RWPE2 (cell line): Measurements from ENCODE around the gene LSM8.

Experiments used
- ATAC-seq: fragments of 200-7000 bp; cut with Tn5 transposase; 3 replicates; pipeline ENCODE4 v1.9.1; 2021; ENCODE audit warnings: low read depth
- DNase-seq: peaks from one replicate; pipeline ENCODE4 v3.0.0-alpha.2; 2020; ENCODE audit warnings: low spot score
- H3K27ac ChIP-seq: fragments of 450-650 bp; 2 replicates; pipeline ENCODE4 v1.5.1; 2017; ENCODE audit warnings: mild to moderate bottlenecking; ENCODE audit not compliant: poor library complexity, severe bottlenecking
- H3K27me3 ChIP-seq: fragments of 250-450 bp; sonication (Bioruptor Pico); 2 replicates; pipeline ENCODE4 v1.5.1; 2021; ENCODE audit warnings: mild to moderate bottlenecking, moderate library complexity; ENCODE audit not compliant: insufficient read depth, poor library complexity, severe bottlenecking
- H3K36me3 ChIP-seq: fragments of 250-450 bp; sonication (Bioruptor Pico); 2 replicates; pipeline ENCODE4 v1.5.1; 2020; ENCODE audit warnings: low read depth, mild to moderate bottlenecking, moderate library complexity
- H3K4me1 ChIP-seq: fragments of 250-450 bp; sonication (Bioruptor Pico); 2 replicates; pipeline ENCODE4 v1.5.1; 2021; ENCODE audit warnings: mild to moderate bottlenecking, moderate library complexity; ENCODE audit not compliant: insufficient read depth, poor library complexity, severe bottlenecking
- H3K4me3 ChIP-seq: fragments of 250-450 bp; sonication (Bioruptor Pico); 2 replicates; pipeline ENCODE4 v1.5.1; 2021; ENCODE audit warnings: mild to moderate bottlenecking, moderate library complexity; ENCODE audit not compliant: severe bottlenecking
- H3K9me3 ChIP-seq: fragments of 250-450 bp; sonication (Bioruptor Pico); 2 replicates; pipeline ENCODE4 v1.5.1; 2021; ENCODE audit warnings: mild to moderate bottlenecking, moderate library complexity; ENCODE audit not compliant: severe bottlenecking
- TF ChIP-seq, protein P1 (sequence below): fragments of 450-650 bp; IDR thresholded peaks from one replicate; pipeline ENCODE4 v1.5.1; 2017; ENCODE audit warnings: mild to moderate bottlenecking, moderate library complexity; ENCODE audit not compliant: poor library complexity, severe bottlenecking

Gene LSM8

DNA sequence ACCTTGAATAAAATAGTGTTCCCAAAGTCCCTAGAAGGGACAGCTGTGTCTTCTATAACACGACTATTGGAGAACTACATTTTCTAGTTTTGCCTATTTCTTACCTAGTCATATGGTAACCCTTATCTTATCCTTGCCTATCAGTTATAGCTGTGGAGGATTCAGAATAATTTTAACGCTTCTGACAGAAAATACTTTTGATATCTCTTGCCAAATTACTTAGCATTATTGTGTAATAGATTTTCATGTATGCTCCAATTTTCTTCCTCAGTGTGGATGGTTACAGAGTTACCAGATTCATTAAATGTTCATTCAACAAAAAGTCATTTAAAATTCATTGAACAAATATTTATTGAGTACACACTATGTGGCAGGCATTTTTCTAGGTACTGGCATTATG, 34.6 kb upstream of the LSM8 start:
- DNase-seq (no peak), ATAC-seq (no peak)
- no peak overlapping the region for H3K4me3 ChIP-seq
- no peaks in the 10 kb centered on the region for H3K4me1 ChIP-seq
- no peaks in the 10 kb centered on the region for H3K9me3 ChIP-seq
- H3K36me3 ChIP-seq, result no peaks in the 10 kb centered on the region
- no peaks in the 10 kb centered on the region for H3K27me3 ChIP-seq
- H3K27ac ChIP-seq, result no peak overlapping the region
- TF ChIP-seq, protein P1, sequence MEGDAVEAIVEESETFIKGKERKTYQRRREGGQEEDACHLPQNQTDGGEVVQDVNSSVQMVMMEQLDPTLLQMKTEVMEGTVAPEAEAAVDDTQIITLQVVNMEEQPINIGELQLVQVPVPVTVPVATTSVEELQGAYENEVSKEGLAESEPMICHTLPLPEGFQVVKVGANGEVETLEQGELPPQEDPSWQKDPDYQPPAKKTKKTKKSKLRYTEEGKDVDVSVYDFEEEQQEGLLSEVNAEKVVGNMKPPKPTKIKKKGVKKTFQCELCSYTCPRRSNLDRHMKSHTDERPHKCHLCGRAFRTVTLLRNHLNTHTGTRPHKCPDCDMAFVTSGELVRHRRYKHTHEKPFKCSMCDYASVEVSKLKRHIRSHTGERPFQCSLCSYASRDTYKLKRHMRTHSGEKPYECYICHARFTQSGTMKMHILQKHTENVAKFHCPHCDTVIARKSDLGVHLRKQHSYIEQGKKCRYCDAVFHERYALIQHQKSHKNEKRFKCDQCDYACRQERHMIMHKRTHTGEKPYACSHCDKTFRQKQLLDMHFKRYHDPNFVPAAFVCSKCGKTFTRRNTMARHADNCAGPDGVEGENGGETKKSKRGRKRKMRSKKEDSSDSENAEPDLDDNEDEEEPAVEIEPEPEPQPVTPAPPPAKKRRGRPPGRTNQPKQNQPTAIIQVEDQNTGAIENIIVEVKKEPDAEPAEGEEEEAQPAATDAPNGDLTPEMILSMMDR, result no peak

DNA sequence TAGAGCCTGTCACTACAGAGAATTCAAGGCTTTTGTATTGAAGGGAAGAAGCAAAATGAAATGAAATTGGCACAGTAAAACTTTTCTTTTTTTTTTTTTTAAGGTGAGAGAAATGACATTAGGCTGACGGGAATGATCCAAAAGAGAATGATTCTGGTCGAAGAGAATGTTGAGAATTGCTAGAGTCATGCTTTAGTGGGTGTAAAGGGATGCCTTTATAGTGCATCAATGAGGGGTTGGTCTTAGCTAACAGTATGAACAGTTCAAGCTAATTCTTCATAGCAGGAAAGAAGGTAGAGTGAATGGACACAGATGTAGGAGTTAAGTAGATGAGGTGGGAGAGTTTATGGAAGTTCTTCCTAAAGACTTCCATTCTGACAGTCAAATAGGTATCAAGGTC, 32.3 kb upstream of the LSM8 start:
- no peaks in the 10 kb centered on the region for H3K27me3 ChIP-seq
- H3K9me3 ChIP-seq, result no peaks in the 10 kb centered on the region
- no peaks in the 10 kb centered on the region for H3K36me3 ChIP-seq
- H3K4me1 ChIP-seq, result no peaks in the 10 kb centered on the region
- no peak overlapping the region for H3K27ac ChIP-seq
- TF ChIP-seq, protein P1, result no peak
- H3K4me3 ChIP-seq, result no peak overlapping the region
- ATAC-seq, result no peak
- DNase-seq, result no peak

DNA sequence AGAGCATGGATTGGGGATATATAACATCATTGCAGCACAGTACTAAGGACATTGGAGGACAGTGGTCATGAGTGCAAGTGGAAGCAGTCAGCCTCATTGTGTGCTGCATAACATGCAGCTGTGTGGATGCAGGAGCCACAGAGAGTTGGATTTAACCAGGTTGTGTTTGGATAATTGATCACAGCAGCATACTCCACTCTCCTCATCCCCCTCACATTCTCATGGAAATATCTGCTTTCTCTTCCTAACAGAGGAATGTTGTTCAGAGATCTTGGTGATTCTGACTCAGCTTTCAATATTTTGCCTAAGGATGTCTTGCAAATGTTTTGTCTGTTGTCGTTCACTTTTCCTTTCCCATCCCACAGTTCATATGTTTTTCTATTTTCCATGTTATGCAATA, 31.8 kb upstream of the LSM8 start:
- TF ChIP-seq, protein P1, result no peak
- H3K27me3 ChIP-seq, result no peaks in the 10 kb centered on the region
- H3K36me3 ChIP-seq, result no peaks in the 10 kb centered on the region
- H3K27ac ChIP-seq, result no peak overlapping the region
- H3K4me3 ChIP-seq, result no peak overlapping the region
- H3K9me3 ChIP-seq, result no peaks in the 10 kb centered on the region
- ATAC-seq (0 out of 3 replicates have a peak, but pooled peaks have one; percentile 25), DNase-seq (no peak)
- no peaks in the 10 kb centered on the region for H3K4me1 ChIP-seq

DNA sequence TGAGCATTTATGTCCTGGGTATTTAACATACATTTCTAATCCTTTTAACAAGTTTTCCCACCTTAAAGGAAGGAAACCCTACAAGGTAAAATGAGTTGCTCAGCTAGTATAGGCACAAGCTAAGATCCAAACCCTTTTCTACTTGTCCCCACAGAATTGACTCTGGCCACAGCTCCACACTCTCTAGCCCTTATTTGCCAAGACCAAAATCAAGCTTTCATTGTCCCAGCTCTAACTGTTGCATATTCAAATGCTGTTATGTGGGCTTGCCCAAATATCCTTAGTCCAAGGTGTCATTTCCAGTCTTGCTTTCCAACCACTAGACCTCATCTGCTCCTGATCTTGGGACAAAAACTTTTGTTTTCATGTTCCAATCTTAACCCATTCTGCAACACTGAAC, 31.3 kb upstream of the LSM8 start:
- H3K27me3 ChIP-seq, result no peaks in the 10 kb centered on the region
- TF ChIP-seq, protein P1, result no peak
- DNase-seq (no peak), ATAC-seq (no peak)
- no peaks in the 10 kb centered on the region for H3K9me3 ChIP-seq
- H3K36me3 ChIP-seq, result no peaks in the 10 kb centered on the region
- H3K27ac ChIP-seq, result no peak overlapping the region
- no peaks in the 10 kb centered on the region for H3K4me1 ChIP-seq
- no peak overlapping the region for H3K4me3 ChIP-seq

DNA sequence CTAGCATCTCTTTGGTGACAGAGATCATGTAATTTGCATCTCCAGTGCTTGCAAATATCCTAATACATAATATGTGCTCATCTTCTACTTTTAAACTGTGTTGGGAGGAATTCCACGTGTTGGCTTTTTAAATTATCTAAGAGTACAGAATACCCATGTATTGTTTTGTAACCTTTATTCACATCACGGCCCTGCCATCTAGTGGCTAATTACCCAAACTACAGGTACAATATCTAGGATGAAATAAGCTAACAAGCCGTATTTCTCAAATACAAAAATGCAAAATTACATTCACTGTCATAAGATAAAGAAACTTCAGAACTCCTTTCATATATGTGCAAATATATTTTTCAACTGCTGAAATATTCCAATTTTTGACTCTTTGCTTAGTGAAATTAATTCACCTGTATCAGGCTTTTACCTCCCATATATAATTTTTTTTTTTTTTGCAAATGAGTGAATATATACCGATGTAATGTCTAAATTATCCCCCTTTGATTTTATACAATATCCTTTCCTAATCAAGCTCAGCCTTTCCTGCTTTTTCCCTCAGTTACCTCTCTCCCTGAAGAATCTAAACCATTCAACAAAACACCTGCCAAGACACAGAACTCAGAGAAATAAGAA, 30.3 kb upstream of the LSM8 start:
- Histone ChIP-seq H3K27ac (no peak overlapping the region), H3K9me3 (peaks cover 3% of the 10 kb centered on the region), H3K4me3 (no peak overlapping the region), H3K36me3 (no peaks in the 10 kb centered on the region), H3K27me3 (no peaks in the 10 kb centered on the region), H3K4me1 (no peaks in the 10 kb centered on the region)
- ATAC-seq, result no peak
- DNase-seq, result no peak
- TF ChIP-seq, protein P1, result peak; percentile 74
